ENCODE data around the gene EPC2. TPM values are rescaled to one million over a fixed set of nuclear protein-coding genes. Genes with fewer than 3 reads are reported as not detected.
A peak's percentile ranks its signal among the peaks of the same experiment; 100 is the strongest.

The EPC2 gene
- total RNA-seq, 2 experiments from 2014 or later = 23.9 to 28.5 TPM

DNA sequence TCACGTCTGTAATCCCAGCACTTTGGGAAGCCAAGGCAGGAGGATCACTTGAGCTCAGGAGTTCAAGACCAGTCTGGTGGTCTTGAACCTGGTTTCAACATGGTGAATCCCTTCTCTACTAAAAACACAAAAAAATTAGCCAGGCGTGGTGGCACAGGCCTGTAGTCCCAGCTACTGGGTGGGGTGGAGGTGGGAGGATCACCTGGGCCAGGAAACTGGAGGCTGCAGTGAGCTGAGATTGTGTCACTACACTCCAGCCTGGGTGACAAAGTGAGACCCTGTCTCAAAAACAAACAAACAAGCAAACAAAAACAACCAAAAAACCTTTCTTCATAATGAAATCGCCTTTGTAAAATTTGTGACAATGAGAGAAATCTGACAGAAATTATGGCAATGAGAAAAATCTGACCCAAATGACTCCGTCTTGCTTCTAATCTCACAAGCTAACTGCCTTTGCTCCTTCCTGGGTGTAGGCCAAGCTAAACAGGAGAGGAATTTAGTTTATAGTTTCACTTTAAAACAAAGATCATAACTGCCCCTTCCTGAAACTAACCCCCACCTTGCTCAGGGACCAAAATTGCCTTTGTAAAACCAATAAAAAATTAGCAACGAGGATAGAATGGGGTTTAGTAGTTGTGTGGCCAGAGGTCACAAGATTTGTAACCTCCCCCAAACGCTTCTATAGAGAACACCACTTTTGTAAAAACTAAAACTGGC is 169.8 kb downstream of the EPC2 start:
- Mint-ChIP-seq H3K9me3 (peaks cover 1% of the 10 kb centered on the region), H3K36me3 (no peaks in the 10 kb centered on the region), H3K4me1 (peaks cover 5% of the 10 kb centered on the region), H3K27ac (no peak overlapping the region), H3K27me3 (peaks cover 14% of the 10 kb centered on the region), H3K4me3 (no peak overlapping the region)
- no peak for DNase-seq

DNA sequence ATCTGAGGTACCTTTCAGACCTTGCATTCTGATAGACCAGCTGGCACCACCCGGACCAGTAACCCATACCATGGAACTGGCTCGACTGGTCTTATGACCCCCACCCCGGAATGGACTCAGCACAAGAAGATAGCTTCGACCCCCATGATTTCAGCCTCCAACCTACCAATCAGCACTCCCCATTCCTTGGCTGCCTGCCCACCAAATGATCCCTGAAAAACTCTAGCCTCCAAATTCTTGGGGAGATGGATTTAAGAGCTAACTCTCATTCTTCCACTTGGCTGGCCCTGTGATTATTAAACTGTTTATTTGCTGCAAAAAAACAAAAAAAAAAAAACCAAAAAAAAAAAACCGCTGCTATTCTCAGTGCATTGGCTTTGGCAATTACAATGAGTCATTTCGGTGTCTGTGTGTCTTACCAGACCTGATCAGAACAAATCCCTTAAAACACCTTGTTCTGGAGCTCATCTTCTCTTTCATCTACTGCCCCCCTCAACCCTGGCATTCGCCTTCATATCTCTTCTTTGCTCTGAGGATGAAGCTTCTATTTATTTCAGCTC is 170.4 kb downstream of the EPC2 start:
- H3K27me3 Mint-ChIP-seq = peaks cover 14% of the 10 kb centered on the region
- no peak for DNase-seq
- H3K9me3 Mint-ChIP-seq = peaks cover 1% of the 10 kb centered on the region
- H3K36me3 Mint-ChIP-seq = no peaks in the 10 kb centered on the region
- H3K27ac Mint-ChIP-seq = no peak overlapping the region
- H3K4me3 Mint-ChIP-seq = no peak overlapping the region
- peaks cover 5% of the 10 kb centered on the region for H3K4me1 Mint-ChIP-seq

GRCh38 chr2:148816176-148816575 is 171.6 kb downstream of the EPC2 start:
- Mint-ChIP-seq H3K27me3 (peaks cover 14% of the 10 kb centered on the region), H3K4me3 (no peak overlapping the region), H3K4me1 (peaks cover 5% of the 10 kb centered on the region), H3K9me3 (peaks cover 1% of the 10 kb centered on the region), H3K36me3 (no peaks in the 10 kb centered on the region), H3K27ac (no peak overlapping the region)
- DNase-seq = no peak

DNA sequence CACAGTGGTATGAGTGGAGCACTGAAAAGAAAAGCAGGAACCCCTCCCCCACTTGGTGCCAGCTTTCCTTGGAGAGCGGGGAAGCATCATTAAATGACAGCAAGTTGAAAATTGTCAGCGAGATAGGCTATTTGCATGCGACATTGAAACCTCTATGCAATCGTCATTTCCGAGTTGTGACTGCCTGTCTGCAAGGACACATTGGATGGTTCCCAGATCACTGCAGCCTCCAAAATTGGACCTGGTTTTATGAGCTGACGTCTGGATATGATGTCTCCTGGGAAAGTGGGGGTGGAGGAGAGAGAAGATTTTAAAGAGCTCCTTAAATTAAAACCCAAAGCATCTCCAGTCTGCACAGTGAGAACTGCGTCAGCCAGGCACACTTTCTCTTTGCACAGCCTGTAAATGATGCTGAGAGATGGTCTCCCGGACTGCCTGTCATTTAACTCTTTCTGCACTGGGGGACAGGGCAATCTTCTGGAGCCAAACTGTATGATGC is 172.7 kb downstream of the EPC2 start:
- Mint-ChIP-seq H3K9me3 (peaks cover 1% of the 10 kb centered on the region), H3K4me3 (peak overlapping the region; percentile 60), H3K27ac (no peak overlapping the region), H3K36me3 (no peaks in the 10 kb centered on the region), H3K27me3 (peaks cover 14% of the 10 kb centered on the region), H3K4me1 (peaks cover 5% of the 10 kb centered on the region)
- DNase-seq = no peak

- no peaks in the 10 kb centered on the region for H3K9me3 Mint-ChIP-seq
- DNase-seq = no peak
- H3K36me3 Mint-ChIP-seq = no peaks in the 10 kb centered on the region
- peaks cover 14% of the 10 kb centered on the region for H3K27me3 Mint-ChIP-seq
- peaks cover 2% of the 10 kb centered on the region for H3K4me1 Mint-ChIP-seq
- H3K27ac Mint-ChIP-seq = no peak overlapping the region
- no peak overlapping the region for H3K4me3 Mint-ChIP-seq
Measured at GRCh38 chr2:148819019-148819585, 174.6 kb downstream of the EPC2 start.

GRCh38 chr2:148824190-148824589 is 179.6 kb downstream of the EPC2 start:
- no peaks in the 10 kb centered on the region for H3K36me3 Mint-ChIP-seq
- no peak for DNase-seq
- H3K4me3 Mint-ChIP-seq = no peak overlapping the region
- H3K9me3 Mint-ChIP-seq = no peaks in the 10 kb centered on the region
- H3K27ac Mint-ChIP-seq = no peak overlapping the region
- no peaks in the 10 kb centered on the region for H3K27me3 Mint-ChIP-seq
- H3K4me1 Mint-ChIP-seq = no peaks in the 10 kb centered on the region

GRCh38 chr2:148826791-148827190 is 182.2 kb downstream of the EPC2 start:
- Mint-ChIP-seq H3K27me3 (no peaks in the 10 kb centered on the region), H3K4me1 (no peaks in the 10 kb centered on the region)

DNA sequence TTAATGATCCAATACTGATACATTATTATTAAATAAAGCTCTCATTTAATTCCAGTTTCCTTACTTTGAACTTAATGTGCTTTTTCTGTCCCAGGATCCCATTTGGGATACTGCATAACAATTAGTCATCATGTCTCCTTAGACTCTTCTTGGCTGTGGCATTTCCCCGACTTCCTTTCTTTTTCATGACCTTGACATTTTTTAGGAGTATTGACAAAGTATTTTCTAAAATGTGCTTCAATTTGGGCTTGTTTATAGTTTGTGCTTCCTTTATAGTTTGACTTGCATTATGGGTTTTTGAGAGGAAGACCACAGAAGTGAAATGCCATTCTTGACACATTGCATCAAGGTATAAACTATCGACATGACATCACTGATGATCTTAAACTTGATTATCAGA is 184.4 kb downstream of the EPC2 start:
- H3K27ac Mint-ChIP-seq = no peak overlapping the region
- no peaks in the 10 kb centered on the region for H3K27me3 Mint-ChIP-seq
- H3K36me3 Mint-ChIP-seq = no peaks in the 10 kb centered on the region
- no peaks in the 10 kb centered on the region for H3K4me1 Mint-ChIP-seq
- H3K4me3 Mint-ChIP-seq = no peak overlapping the region
- H3K9me3 Mint-ChIP-seq = no peaks in the 10 kb centered on the region
- no peak for DNase-seq

More at GRCh38 chr2:148826791-148827190, 182.2 kb downstream of the EPC2 start:
- H3K27ac Mint-ChIP-seq = no peak overlapping the region
- no peak overlapping the region for H3K4me3 Mint-ChIP-seq
- H3K9me3 Mint-ChIP-seq = no peaks in the 10 kb centered on the region
- no peak for DNase-seq
- H3K36me3 Mint-ChIP-seq = no peaks in the 10 kb centered on the region

DNA sequence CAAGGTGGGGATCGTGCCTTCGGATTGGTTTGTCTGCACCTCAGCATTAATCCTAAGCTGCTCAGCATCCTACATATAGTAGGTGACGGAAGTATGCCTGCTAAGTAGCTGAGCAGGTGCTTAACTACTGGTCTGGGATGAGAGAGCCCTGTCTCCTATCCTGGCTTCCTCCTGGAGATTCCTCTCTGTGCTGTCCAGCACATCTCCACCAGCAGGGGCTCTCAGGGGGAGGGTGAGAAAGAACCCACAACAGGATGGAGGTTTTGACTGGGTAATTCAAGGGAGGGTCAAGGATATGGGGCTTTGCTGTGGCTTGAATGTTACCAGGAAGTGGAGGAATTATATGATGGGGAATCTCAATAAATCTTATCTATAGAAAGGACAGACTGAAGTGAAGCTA is 185.1 kb downstream of the EPC2 start:
- Mint-ChIP-seq H3K27me3 (no peaks in the 10 kb centered on the region), H3K27ac (no peak overlapping the region), H3K4me1 (no peaks in the 10 kb centered on the region), H3K4me3 (no peak overlapping the region), H3K36me3 (no peaks in the 10 kb centered on the region), H3K9me3 (no peaks in the 10 kb centered on the region)
- no peak for DNase-seq

DNA sequence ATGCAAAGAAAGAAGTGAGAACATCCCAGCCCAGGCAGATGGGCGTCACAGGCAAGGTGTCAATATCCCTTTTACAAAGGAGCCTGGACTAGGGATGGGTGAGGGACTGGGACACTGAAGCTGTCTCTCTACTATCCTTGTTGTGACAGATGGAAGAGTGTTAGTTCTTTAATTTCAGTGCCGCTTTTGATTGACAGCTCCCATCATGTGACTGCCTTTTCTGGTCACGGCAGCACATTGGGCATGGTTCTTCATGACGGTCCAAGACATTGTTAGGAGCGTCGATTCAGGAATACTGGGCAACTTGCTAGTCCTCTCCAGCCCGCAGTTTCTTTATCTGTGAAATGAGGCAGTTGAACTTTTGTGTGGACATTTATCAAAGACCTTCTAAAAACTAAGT is 188.1 kb downstream of the EPC2 start:
- H3K4me3 Mint-ChIP-seq = no peak overlapping the region
- no peaks in the 10 kb centered on the region for H3K9me3 Mint-ChIP-seq
- H3K27me3 Mint-ChIP-seq = no peaks in the 10 kb centered on the region
- H3K4me1 Mint-ChIP-seq = no peaks in the 10 kb centered on the region
- no peak for DNase-seq
- H3K36me3 Mint-ChIP-seq = no peaks in the 10 kb centered on the region
- H3K27ac Mint-ChIP-seq = no peak overlapping the region

Other genes with a start within 250 kb of the EPC2 start
- 10 to 100 TPM; 15.3 to 19.7 TPM for gene KIF5C, start 230.5 kb downstream of the EPC2 start, total RNA-seq

All from activated naive CD8-positive, alpha-beta T cell treated with anti-CD3 and anti-CD28 coated beads for 36 hours (primary cell).